NK-92 treated with Interleukin-12 subunit alpha and Interleukin-12 subunit beta, amount 100 ng/mL, for 24 hours (cell line): ENCODE results near the gene STAM2.
"Not testable (repeated sequence)": the region's sequence is repeated elsewhere in the genome, so short reads cannot be mapped to it uniquely, and the experiment has no call there.

Source experiments
- DNase-seq: peaks from one replicate; lab custom pipeline; 2025; lab: John Stamatoyannopoulos, UW

Gene STAM2

GRCh38 chr2:152172201-152172785 is 3.3 kb downstream of the STAM2 start:
- not testable (repeated sequence) for DNase-seq

DNA sequence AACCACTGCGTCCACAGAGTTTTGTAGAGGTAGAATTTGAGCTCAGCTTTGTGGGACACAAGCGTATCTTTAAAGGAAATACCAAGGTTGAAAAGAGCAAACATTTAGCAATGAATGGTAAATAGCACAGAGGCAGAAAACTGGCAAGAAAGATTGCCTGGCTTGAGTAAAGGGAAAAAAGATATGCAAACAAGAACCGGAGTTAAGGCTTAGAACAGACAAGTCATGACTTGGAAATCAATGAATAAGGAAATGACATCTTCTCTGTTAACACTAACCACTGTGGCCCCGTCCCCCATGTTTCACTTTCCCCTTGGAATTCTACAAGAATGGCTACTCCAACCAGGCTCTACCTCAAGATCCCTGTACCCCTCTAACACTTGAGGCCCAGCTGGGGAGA is 3.8 kb downstream of the STAM2 start:
- no peak for DNase-seq

DNA sequence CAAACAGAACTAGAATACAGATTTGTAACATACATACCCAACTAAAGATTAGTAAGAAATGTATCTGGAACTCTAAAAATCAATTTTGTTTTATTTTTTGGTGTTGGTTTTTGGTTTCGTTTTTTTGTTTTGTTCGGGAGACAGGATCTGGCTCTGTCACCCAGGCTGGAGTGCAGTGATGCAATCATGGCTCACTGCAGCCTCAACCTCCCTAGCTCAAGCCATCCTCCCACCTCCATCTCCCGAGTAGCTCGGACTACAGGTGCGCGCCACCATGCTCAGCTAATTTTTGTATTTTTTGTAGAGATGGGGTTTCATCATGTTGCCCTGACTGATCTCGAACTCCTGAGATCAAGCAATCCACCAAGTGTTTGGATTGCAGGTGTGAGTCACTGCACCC is 6.4 kb downstream of the STAM2 start:
- DNase-seq: not testable (repeated sequence)

DNA sequence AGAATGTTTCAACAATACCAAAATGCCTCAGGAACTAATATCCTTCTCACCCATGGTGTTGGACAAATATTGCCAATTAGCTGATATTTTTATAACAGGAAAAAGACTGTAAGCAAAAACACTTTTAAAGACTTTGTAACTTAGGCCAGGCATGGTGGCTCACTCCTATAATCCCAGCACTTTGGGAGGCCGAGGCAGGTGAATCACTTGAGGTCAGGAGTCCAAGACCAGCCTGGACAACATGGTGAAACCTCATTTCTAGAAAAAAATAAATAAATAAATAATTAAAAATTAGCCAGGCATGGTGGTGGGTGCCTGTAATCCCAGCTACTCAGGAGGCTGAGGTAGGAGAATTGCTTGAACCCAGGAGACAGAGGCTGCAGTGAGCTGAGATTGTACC is 8.1 kb downstream of the STAM2 start:
- not testable (repeated sequence) for DNase-seq

DNA sequence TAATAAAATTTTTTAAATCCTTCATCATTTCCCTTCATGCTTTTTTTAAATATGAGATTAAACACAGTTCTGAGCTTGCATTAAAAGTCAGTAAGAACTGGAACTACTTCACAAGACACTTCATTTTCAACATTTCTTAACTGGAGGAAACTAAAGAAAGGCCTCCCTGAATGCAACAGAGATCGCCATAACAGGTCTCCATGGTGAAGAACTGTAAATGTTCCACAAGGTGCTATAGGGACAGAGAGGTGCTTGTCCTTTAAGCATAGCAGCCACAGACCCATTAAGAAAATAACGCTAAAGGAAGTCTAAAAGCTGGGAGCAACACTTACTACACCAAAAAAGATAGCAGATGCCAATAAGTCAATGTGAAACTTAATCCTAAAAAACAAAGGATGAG is 8.5 kb downstream of the STAM2 start:
- no peak for DNase-seq

- DNase-seq: no peak
These were observed 8.9 kb downstream of the STAM2 start for GRCh38 chr2:152166633-152167032.

DNA sequence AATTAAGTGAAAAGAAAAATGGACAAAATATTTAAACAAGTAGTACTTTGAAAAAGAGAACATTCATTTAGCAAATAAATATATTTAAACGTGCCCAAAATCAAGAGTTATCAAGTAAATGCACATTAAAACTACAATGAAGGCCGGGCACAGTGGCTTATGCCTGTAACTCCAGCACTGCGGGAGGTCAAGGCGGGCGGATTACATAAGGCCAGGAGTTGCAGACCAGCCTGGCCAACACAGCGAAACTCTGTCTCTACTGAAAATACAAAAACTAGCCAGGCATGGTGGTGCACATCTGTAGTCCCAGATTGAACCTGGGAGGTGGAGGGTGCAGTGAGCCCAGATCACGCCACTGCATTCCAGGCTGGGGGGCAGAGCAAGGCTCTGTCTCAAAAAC is 9.8 kb downstream of the STAM2 start:
- no peak for DNase-seq

DNA sequence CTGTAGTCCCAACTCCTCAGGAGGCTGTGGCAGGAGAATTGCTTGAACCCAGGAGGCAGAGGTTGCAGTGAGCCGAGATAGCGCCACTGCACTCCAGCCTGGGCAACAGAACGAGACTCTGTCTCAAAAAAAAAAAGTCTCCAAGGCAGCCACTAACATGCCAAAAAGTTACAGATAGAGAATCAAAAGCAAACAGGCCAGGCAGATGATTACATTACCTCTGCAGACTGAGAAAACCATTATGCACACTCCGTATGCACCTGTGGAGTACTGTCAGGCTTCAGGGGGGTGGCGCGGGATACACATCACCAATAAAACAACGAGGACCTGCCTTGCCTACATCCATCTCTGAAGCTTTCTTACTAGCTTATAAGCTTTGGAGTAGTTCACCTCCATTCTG is 10.3 kb downstream of the STAM2 start:
- DNase-seq: no peak

DNA sequence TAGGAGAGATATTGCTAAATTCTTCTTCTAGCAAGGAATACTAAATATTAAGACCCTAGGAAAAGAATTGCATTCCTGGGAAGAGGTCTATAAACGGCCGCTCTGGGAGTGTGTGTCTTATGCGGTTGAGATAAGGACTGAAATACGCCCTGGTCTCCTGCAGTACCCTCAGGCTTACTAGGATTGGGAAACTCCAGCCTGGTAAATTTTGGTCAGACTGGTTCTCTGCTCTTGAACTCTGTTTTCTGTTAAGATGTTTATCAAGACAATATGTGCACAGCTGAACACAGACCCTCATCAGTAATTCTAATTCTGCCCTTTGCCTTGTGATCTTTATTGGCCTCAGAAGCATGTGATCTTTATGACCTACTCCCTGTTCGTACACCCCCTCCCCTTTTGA is 11.9 kb downstream of the STAM2 start:
- not testable (repeated sequence) for DNase-seq

- DNase-seq: no peak
These were observed 13.4 kb downstream of the STAM2 start for GRCh38 chr2:152162141-152162540.

- DNase-seq: no peak
These were observed 14.0 kb downstream of the STAM2 start for GRCh38 chr2:152161598-152161997.

DNA sequence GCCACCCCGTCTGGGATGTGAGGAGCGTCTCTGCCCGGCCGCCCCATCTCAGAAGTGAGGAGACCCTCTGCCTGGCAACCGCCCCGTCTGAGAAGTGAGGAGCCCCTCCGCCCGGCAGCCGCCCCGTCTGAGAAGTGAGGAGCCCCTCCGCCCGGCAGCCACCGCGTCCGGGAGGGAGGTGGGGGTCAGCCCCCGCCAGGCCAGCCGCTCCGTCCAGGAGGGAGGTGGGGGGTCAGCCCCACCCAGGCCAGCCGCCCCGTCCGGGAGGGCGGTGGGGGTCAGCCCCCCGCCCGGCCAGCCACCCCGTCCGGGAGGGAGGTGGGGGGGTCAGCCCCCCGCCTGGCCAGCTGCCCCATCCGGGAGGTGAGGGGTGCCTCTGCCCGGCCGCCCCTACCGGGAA is 15.2 kb downstream of the STAM2 start:
- not testable (repeated sequence) for DNase-seq

GRCh38 chr2:152157253-152157652 is 18.3 kb downstream of the STAM2 start:
- DNase-seq: no peak

GRCh38 chr2:152155209-152155608 is 20.4 kb downstream of the STAM2 start:
- DNase-seq: no peak

GRCh38 chr2:152154462-152154861 is 21.1 kb downstream of the STAM2 start:
- no peak for DNase-seq

- no peak for DNase-seq
These were observed 40.9 kb downstream of the STAM2 start for GRCh38 chr2:152134488-152135280.

DNA sequence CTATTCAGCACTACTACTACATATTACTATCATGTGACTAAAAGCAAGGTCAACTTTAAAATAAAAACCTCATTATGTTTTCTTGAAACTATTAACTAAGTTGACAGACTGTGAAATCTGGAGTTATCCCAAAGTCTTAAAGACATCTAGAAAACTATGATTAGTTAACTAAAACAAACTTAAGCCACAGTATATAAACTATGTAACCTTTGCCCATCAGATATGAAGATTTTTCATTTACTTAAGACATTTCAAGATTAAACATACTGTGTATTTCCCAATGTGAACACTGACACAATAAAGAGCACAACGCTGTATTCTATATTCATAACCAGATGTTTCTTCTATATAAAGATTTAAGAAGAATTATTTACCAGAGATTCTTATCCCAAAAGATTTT is 43.3 kb downstream of the STAM2 start:
- DNase-seq: no peak

DNA sequence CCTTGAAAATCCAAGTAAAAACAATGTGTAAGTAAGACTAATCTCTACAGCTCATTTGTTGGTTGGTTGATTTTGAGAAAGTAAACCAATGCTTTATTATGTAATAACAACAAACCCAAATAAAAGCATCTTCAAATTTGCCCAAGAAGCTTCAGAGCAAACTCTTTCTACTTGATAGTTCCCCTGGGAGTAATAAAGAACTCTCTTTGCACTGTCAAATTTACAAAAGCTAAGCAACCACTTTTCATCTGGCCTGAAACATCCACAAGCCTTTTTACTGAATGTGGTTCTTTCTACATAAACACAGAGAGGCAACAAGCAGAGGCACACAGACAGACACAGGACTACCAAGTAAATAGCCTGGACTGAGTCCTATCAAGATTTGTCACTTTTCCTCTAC is 47.9 kb downstream of the STAM2 start:
- DNase-seq: no peak

DNA sequence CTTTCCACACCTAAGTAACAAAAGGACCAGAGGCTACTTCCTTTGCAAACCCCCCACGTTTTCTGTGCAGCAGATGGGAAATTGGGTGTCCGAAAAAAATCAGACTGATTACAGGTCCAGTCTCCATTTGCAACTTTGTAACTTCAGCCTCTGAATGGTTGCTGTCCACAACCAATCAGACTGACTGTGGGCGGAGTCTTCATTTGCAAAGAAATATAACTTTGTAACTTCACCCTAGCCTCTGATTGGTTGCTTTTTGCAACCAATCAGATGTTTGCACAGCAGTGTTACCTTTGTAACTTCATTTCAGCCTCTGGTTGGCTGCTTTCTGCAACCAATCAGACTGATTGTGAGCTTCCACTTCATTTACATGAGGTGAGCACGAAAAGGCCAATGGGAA is 48.9 kb downstream of the STAM2 start:
- DNase-seq: no peak

GRCh38 chr2:152122161-152122560 is 53.4 kb downstream of the STAM2 start:
- no peak for DNase-seq

GRCh38 chr2:152120430-152120829 is 55.1 kb downstream of the STAM2 start:
- no peak for DNase-seq

DNA sequence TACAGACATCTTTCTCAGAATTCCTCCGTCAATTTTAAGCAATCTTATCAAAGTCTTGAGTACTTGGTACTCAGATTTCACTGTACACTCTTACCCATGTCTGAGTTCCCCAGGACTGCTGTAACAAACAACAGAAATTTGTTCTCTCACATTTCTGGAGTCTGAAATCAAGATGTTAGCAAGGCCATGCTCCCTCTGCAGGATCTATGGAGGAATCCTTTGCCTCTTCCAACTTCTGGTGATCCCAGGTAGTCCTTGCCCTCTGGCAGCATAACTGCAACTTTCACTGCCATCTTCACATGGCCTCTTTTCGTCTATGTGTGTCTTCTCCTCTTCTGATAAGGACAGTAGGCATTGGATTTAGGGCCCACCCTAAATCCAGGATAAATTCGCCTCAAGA is 59.6 kb downstream of the STAM2 start:
- DNase-seq: no peak

GRCh38 chr2:152114366-152114765 is 61.2 kb downstream of the STAM2 start:
- DNase-seq: no peak

DNA sequence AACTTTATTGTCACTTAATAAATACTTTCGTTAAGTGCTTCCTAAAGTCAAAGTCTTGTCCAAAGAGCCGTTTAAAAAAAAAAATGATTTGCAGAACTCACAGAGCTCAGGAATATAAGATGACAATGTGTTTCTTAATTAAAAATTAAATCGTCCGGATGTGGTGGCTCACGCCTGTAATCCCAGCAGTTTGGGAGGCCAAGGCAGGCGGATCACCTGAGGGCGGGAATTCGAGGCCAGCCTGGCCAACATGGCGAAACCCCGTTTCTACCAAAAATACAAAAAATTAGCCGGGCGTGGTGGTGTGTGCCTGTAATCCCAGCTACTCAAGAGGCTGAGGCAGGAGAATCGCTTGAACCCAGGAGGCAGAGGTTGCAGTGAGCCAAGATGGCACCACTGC is 68.4 kb downstream of the STAM2 start:
- not testable (repeated sequence) for DNase-seq
